Fibroblast of lung (primary cell): ENCODE measurements around the gene SCFD2. TPM values are rescaled to one million over a fixed set of nuclear protein-coding genes. Genes with fewer than 3 reads are reported as not detected.
"Not testable (repeated sequence)": the region's sequence is repeated elsewhere in the genome, so short reads cannot be mapped to it uniquely, and the experiment has no call there.

ENCODE experiments used
- DNase-seq, 2 donors: peaks; one replicate each; pipeline versions ENCODE4 v3.0.0 to v3.0.0-alpha.2; 2010; ENCODE audit warnings: low read depth in 2 of 2
- H2AFZ ChIP-seq: 2 replicates; pipeline ENCODE4 v1.5.1; 2012; ENCODE audit warnings: low read length, control low read depth, inconsistent platforms
- H3K27ac ChIP-seq: 2 replicates; pipeline ENCODE4 v1.5.1; 2011; ENCODE audit warnings: low read length, control low read depth; ENCODE audit not compliant: insufficient read depth
- H3K27me3 ChIP-seq: 2 replicates; pipeline ENCODE4 v1.5.1; 2011; ENCODE audit warnings: mild to moderate bottlenecking, low read length; ENCODE audit not compliant: control insufficient read depth, insufficient read depth
- H3K36me3 ChIP-seq: 2 replicates; pipeline ENCODE4 v1.5.1; 2011; ENCODE audit warnings: low read length; ENCODE audit not compliant: control insufficient read depth, insufficient read depth
- H3K4me1 ChIP-seq: 2 replicates; pipeline ENCODE4 v1.5.1; 2011; ENCODE audit warnings: low read length; ENCODE audit not compliant: control insufficient read depth, insufficient read depth; ENCODE audit errors: extremely low read depth
- H3K4me2 ChIP-seq: 2 replicates; pipeline ENCODE4 v1.5.1; 2011; ENCODE audit warnings: low read length, control low read depth; ENCODE audit not compliant: insufficient read depth; ENCODE audit errors: extremely low read depth
- H3K4me3 ChIP-seq, 4 experiments: fragments of 200-600 bp in 1 of 4; sonication (generic) in 1 of 4; replicated peaks in 1 of 4; 2 replicates each; pipeline ENCODE4 v1.5.1; 2011 to 2016; ENCODE audit warnings: low read length in 4 of 4, low read depth in 3 of 4, mild to moderate bottlenecking in 3 of 4, control low read depth in 2 of 4, inconsistent platforms in 1 of 4, mixed read lengths in 1 of 4; ENCODE audit not compliant: insufficient read depth in 1 of 4; ENCODE audit errors: control extremely low read depth in 1 of 4
- H3K79me2 ChIP-seq: 2 replicates; pipeline ENCODE4 v1.5.1; 2012; ENCODE audit warnings: mild to moderate bottlenecking, low read length, inconsistent platforms; ENCODE audit not compliant: control insufficient read depth, insufficient read depth
- H3K9ac ChIP-seq: 2 replicates; pipeline ENCODE4 v1.5.1; 2011; ENCODE audit warnings: mild to moderate bottlenecking, low read length, control low read depth; ENCODE audit not compliant: insufficient read depth
- H3K9me3 ChIP-seq: 2 replicates; pipeline ENCODE4 v1.5.1; 2012; ENCODE audit warnings: low read depth, low read length; ENCODE audit not compliant: control insufficient read depth, insufficient read depth
- H4K20me1 ChIP-seq: 2 replicates; pipeline ENCODE4 v1.5.1; 2011; ENCODE audit warnings: low read length; ENCODE audit not compliant: control insufficient read depth, insufficient read depth; ENCODE audit errors: extremely low read depth
- EZH2 ChIP-seq: IDR thresholded peaks from 2 replicates; pipeline ENCODE4 v1.5.1; 2012; ENCODE audit warnings: low read length, control low read depth, mild to moderate bottlenecking; ENCODE audit errors: missing control alignments
- polyA plus RNA-seq, 2 donors: library from polyadenylated mRNA; depleted of rRNA in 1 of 2; stranded (reverse) in 1 of 2; unstranded in 1 of 2; fragments of >200 nt; gene quantifications; 2 replicates each; pipeline ENCODE4 v1.2.1, GENCODE V29; 2011 to 2012; ENCODE audit warnings: missing spikeins in 1 of 2
- total RNA-seq: library from RNA; depleted of rRNA; stranded (reverse); fragments of >200 nt; gene quantifications from 2 replicates; pipeline ENCODE4 v1.2.1, GENCODE V29; 2014
- TF ChIP-seq, protein P1 (sequence below), 2 donors: IDR thresholded peaks in 1 of 2; conservative IDR thresholded peaks in 1 of 2; 1 replicate in 1 of 2; 2 replicates in 1 of 2; pipeline ENCODE4 v1.5.1; 2011 to 2012; ENCODE audit warnings: low read length in 2 of 2, control low read depth in 1 of 2, inconsistent platforms in 1 of 2, low read depth in 1 of 2, mild to moderate bottlenecking in 1 of 2

The SCFD2 gene
- total and polyA plus RNA-seq, 2 donors (not counting 1 experiment from before 2014, with no cell fraction given) = 16.2 to 23.1 TPM

DNA sequence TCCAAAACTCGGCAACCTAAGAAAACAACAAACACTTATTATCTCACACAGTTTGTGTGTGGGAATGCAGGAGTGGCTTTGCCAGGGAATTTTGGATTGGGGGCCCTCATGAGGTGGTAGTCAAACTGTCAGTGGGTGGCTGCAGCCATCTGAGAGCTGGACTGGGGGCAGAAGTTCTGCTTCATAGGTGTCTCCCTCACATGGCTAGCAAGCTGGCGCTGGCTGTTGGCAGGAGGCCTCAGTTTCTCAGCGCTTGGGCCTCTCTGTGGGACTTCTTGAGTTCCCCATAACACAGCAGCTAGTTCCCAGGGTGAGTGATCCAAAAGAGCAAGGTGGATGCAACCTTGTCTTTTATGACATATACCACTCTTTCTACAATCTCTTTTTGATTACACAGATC, 529.7 kb downstream of the SCFD2 start:
- H4K20me1 ChIP-seq = no peaks in the 10 kb centered on the region
- no peak overlapping the region for H3K4me2 ChIP-seq
- no peaks in the 10 kb centered on the region for H3K9me3 ChIP-seq
- H3K79me2 ChIP-seq = no peaks in the 10 kb centered on the region
- no peaks in the 10 kb centered on the region for H3K36me3 ChIP-seq
- no peaks in the 10 kb centered on the region for H3K4me1 ChIP-seq
- H3K27me3 ChIP-seq = no peaks in the 10 kb centered on the region
- no peak overlapping the region for H3K4me3 ChIP-seq
- DNase-seq = no peak
- no peak overlapping the region for H2AFZ ChIP-seq
- no peak for TF ChIP-seq EZH2
- TF ChIP-seq, protein P1, sequence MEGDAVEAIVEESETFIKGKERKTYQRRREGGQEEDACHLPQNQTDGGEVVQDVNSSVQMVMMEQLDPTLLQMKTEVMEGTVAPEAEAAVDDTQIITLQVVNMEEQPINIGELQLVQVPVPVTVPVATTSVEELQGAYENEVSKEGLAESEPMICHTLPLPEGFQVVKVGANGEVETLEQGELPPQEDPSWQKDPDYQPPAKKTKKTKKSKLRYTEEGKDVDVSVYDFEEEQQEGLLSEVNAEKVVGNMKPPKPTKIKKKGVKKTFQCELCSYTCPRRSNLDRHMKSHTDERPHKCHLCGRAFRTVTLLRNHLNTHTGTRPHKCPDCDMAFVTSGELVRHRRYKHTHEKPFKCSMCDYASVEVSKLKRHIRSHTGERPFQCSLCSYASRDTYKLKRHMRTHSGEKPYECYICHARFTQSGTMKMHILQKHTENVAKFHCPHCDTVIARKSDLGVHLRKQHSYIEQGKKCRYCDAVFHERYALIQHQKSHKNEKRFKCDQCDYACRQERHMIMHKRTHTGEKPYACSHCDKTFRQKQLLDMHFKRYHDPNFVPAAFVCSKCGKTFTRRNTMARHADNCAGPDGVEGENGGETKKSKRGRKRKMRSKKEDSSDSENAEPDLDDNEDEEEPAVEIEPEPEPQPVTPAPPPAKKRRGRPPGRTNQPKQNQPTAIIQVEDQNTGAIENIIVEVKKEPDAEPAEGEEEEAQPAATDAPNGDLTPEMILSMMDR (conservative IDR thresholded peaks at IDR 0.05 in 1 of 2, IDR thresholded peaks at IDR 0.05 in 1 of 2; ENCODE audit: low read depth in 1 of 2, low read length in 2 of 2) = no peak
- H3K9ac ChIP-seq = no peak overlapping the region
- no peak overlapping the region for H3K27ac ChIP-seq

DNA sequence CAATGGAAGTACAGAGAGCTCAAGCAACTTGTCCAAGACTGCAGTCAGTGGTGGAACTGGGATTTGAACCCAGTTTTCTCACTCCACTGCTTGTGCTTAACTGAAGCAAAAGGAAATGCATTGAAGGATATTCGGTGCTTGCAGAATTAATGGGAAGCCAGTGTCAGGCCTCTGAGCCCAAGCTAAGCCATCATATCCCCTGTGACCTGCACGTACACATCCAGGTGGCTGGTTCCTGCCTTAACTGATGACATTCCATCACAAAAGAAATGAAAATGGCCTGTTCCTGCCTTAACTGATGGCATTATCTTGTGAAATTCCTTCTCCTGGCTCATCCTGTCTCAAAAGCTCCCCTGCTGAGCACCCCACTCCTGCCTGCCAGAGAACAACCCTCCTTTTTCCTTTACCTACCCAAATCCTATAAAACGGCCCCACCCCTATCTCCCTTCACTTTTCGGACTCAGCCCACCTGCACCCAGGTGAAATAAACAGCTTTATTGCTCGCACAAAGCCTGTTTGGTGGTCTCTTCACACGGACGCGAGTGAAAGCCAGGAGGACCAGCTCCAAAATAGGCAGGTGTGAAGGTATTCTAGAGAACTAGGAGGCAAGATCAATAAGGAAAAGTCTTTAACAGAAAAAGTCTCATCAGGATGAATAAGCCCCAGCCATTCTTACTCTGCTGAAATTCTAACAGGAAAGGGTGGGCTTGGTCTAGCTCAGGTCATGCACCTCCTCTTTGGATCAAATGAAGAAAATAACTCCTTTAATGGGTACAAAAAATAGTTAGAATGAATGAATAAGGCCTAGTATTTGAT, 531.0 kb downstream of the SCFD2 start:
- DNase-seq, H3K9ac ChIP-seq, H3K9me3 ChIP-seq, H3K27ac ChIP-seq, H3K27me3 ChIP-seq, H3K36me3 ChIP-seq, H3K4me1 ChIP-seq, H3K4me3 ChIP-seq, H2AFZ ChIP-seq, H3K79me2 ChIP-seq, H4K20me1 ChIP-seq, H3K4me2 ChIP-seq: not testable (repeated sequence)

DNA sequence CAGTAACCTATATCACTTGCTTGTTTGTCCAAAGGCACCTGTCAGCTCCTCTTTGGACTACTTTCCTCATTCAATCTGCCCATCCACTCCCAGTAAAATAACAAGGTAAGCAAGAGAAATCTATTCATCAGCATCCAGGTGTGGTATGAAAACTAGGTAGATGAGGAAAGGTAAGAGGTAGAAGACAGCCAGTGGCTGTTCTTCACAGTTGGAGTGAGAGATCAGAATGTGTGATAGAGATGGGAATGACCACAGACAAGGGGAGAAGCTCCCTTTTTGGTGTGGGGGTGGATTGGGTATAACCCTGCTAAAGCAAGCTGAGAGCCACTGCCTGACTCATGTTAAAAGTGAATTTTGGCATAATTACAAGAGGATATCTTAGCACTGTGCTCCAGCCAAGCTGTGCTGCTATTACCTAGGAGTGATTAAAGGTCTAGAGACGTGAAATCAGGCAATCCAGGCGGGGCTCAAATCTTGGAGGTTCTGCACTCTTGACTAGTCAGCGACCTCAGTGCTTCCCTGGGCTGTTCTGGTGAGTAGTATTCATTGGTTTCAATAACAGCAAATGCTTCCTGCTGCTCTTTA, 531.8 kb downstream of the SCFD2 start:
- Histone ChIP-seq H4K20me1 (no peaks in the 10 kb centered on the region), H2AFZ (no peak overlapping the region), H3K27ac (no peak overlapping the region), H3K9me3 (no peaks in the 10 kb centered on the region), H3K4me2 (no peak overlapping the region), H3K9ac (no peak overlapping the region), H3K4me1 (no peaks in the 10 kb centered on the region), H3K79me2 (no peaks in the 10 kb centered on the region), H3K36me3 (no peaks in the 10 kb centered on the region), H3K4me3 (no peak overlapping the region), H3K27me3 (no peaks in the 10 kb centered on the region)
- TF ChIP-seq, protein P1 (conservative IDR thresholded peaks at IDR 0.05 in 1 of 2, IDR thresholded peaks at IDR 0.05 in 1 of 2; ENCODE audit: low read depth in 1 of 2, low read length in 2 of 2) = no peak
- TF ChIP-seq EZH2 = no peak
- DNase-seq = peak in 1 of 2 donors; percentile 71
